GM23248 (cell line): Measurements from ENCODE around the gene RASL11B.

Experiments
- EZH2 ChIP-seq: fragments of 200-600 bp; sonication (generic); IDR thresholded peaks from 2 replicates; pipeline ENCODE4 v1.6.1; 2018; ENCODE audit warnings: antibody characterized with exemption, mild to moderate bottlenecking; ENCODE audit not compliant: insufficient read depth, poor library complexity, severe bottlenecking
- EZH2phosphoT487 ChIP-seq: fragments of 200-600 bp; sonication (generic); IDR thresholded peaks from 2 replicates; pipeline ENCODE4 v1.6.1; 2018; ENCODE audit warnings: antibody characterized with exemption, moderate library complexity, mild to moderate bottlenecking, low read depth; ENCODE audit not compliant: insufficient read depth

DNA sequence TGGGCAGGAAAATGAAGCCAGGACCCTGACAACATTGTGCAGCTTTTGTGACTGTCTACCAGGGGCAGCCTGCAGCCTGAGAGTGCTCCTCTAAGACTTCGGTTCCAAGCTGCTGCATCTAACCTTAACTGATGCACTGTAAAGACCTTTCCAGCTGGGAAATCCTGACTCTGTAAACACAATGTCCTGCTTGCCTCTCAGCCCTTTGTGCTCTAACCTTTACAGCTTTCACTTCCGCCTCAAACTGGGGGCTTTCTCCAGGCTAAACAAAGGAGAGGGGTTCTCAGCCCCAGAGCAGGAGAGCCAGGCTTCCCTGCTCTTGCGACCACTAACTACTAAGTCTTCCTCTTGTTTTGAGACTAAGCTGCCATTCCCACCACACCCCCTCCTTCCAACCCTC lies 19.3 kb upstream of the RASL11B start:
- TF ChIP-seq EZH2, result no peak
- no peak for TF ChIP-seq EZH2phosphoT487
